Activated T-helper 1 cell treated with anti-CD3 and anti-CD28 coated beads, Interleukin-12 subunit alpha, Interleukin-12 subunit beta, Interleukin-2, Interleukin-4 antibody, amounts not matched to agents 30 ng/mL and 10 ng/mL and 1 ng/mL, durations not matched to agents 14 hours and 24 hours and 36 hours (primary cell): ENCODE data around the gene PARD3B. TPM values are rescaled to one million over a fixed set of nuclear protein-coding genes. Genes with fewer than 3 reads are reported as not detected.

ENCODE experiments used
- DNase-seq: peaks from one replicate; pipeline ENCODE4 v3.0.0; 2021; ENCODE audit warnings: low spot score
- H3K27ac Mint-ChIP-seq: one replicate; pipeline ENCODE4 v1.8.0; 2021; ENCODE audit warnings: mild to moderate bottlenecking, mixed read lengths
- H3K27me3 Mint-ChIP-seq: one replicate; pipeline ENCODE4 v1.8.0; 2022; ENCODE audit warnings: mild to moderate bottlenecking, moderate library complexity, mixed read lengths; ENCODE audit not compliant: insufficient read depth
- H3K36me3 Mint-ChIP-seq: one replicate; pipeline ENCODE4 v1.8.0; 2021; ENCODE audit warnings: low read depth, mixed read lengths
- H3K4me1 Mint-ChIP-seq: one replicate; pipeline ENCODE4 v1.8.0; 2021; ENCODE audit warnings: low read depth, mixed read lengths
- H3K4me3 Mint-ChIP-seq: one replicate; pipeline ENCODE4 v1.8.0; 2021; ENCODE audit warnings: mild to moderate bottlenecking, moderate library complexity, mixed read lengths
- H3K9me3 Mint-ChIP-seq: one replicate; pipeline ENCODE4 v1.8.0; 2021; ENCODE audit warnings: mixed read lengths
- intact Hi-C: fragments of 100-400 bp; cut with micrococcal nuclease; formaldehyde crosslinking; loops from one replicate; pipeline ENCODE4 v1.15.1; 2024
- total RNA-seq: library from RNA; stranded (reverse); gene quantifications from 2 replicates; pipeline ENCODE4 v1.2.3, GENCODE V29; 2022

The PARD3B gene
- total RNA-seq, 1 donor from 2014 or later, result 0.26 TPM

- H3K36me3 Mint-ChIP-seq, result peaks cover 2% of the 10 kb centered on the region
- no peak overlapping the region for H3K4me3 Mint-ChIP-seq
- no peak for DNase-seq
- intact Hi-C loops, result no loop called here
- H3K27ac Mint-ChIP-seq, result no peak overlapping the region
- H3K9me3 Mint-ChIP-seq, result no peaks in the 10 kb centered on the region
- H3K27me3 Mint-ChIP-seq, result peaks cover 5% of the 10 kb centered on the region
- peaks cover 27% of the 10 kb centered on the region for H3K4me1 Mint-ChIP-seq
Observed at GRCh38 chr2:204842068-204842467, 296.8 kb downstream of the PARD3B start.

GRCh38 chr2:204842661-204843485 lies 297.6 kb downstream of the PARD3B start:
- H3K9me3 Mint-ChIP-seq, result no peaks in the 10 kb centered on the region
- intact Hi-C loops, result no loop called here
- H3K36me3 Mint-ChIP-seq, result peaks cover 2% of the 10 kb centered on the region
- no peak overlapping the region for H3K27ac Mint-ChIP-seq
- DNase-seq, result no peak
- H3K4me1 Mint-ChIP-seq, result peaks cover 27% of the 10 kb centered on the region
- peaks cover 8% of the 10 kb centered on the region for H3K27me3 Mint-ChIP-seq
- no peak overlapping the region for H3K4me3 Mint-ChIP-seq

- intact Hi-C loops, result no loop called here
- Mint-ChIP-seq H3K36me3 (peaks cover 2% of the 10 kb centered on the region), H3K4me1 (peaks cover 18% of the 10 kb centered on the region), H3K27me3 (peaks cover 13% of the 10 kb centered on the region), H3K9me3 (no peaks in the 10 kb centered on the region), H3K27ac (no peak overlapping the region), H3K4me3 (no peak overlapping the region)
- DNase-seq, result no peak
Observed at GRCh38 chr2:204846471-204846870, 301.2 kb downstream of the PARD3B start.

DNA sequence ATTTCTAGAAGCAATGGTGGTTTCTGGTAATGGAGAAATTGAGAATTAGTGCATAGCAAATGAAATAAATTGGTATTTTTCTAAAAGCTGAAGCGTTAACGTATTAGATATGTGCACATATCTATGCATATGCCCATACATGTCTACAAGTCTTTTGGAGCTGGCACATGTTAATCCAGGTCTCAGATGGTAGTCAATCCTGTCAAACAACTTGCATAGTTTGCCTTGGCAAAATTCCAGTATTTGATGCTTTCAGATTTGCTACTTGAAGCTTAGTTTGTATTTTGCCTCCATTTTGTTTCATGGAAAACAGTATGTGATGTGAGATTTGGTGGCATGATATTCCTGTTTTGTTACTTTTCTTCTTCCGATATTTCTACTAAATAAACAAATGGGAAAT lies 304.6 kb downstream of the PARD3B start:
- Mint-ChIP-seq H3K4me3 (no peak overlapping the region), H3K36me3 (peaks cover under 1% of the 10 kb centered on the region), H3K9me3 (no peaks in the 10 kb centered on the region), H3K4me1 (no peaks in the 10 kb centered on the region), H3K27me3 (peaks cover 20% of the 10 kb centered on the region), H3K27ac (no peak overlapping the region)
- DNase-seq, result no peak
- intact Hi-C loops, result no loop called here

- no peak for DNase-seq
- H3K4me1 Mint-ChIP-seq, result no peaks in the 10 kb centered on the region
- H3K36me3 Mint-ChIP-seq, result no peaks in the 10 kb centered on the region
- intact Hi-C loops, result no loop called here
- no peaks in the 10 kb centered on the region for H3K9me3 Mint-ChIP-seq
- no peak overlapping the region for H3K4me3 Mint-ChIP-seq
- H3K27me3 Mint-ChIP-seq, result peaks cover 20% of the 10 kb centered on the region
- H3K27ac Mint-ChIP-seq, result no peak overlapping the region
Observed at GRCh38 chr2:204850581-204850980, 305.3 kb downstream of the PARD3B start.

DNA sequence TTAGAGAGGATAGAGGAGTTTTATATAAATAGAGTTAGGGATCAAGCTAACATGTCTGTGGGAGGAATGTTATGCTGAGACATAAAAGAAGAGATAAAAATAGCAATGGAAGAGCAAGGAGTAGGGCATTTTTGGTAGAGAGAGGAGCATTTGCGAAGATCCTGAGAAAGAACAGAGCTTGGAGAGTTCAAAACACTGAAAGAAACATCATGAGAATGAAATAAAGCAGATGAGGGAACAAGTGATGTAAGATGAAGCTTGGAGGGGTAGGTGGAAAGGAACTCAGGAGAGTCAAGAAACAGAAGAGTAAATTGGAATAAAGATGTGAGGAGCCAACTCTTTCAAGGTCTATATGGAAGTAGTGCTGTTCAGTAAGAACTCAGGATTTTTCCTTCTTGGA lies 308.6 kb downstream of the PARD3B start:
- no peak for DNase-seq
- Mint-ChIP-seq H3K4me3 (no peak overlapping the region), H3K4me1 (no peaks in the 10 kb centered on the region), H3K27ac (no peak overlapping the region), H3K9me3 (no peaks in the 10 kb centered on the region), H3K36me3 (no peaks in the 10 kb centered on the region), H3K27me3 (peaks cover 15% of the 10 kb centered on the region)
- intact Hi-C loops, result no loop called here

GRCh38 chr2:204860274-204860673 lies 315.0 kb downstream of the PARD3B start:
- intact Hi-C loops, result loop anchor here (10.0 kb wide), 1 partner anchor 535 kb away; no protein-coding TSS in a partner anchor
- H3K4me1 Mint-ChIP-seq, result no peaks in the 10 kb centered on the region
- no peak overlapping the region for H3K27ac Mint-ChIP-seq
- DNase-seq, result no peak
- H3K36me3 Mint-ChIP-seq, result no peaks in the 10 kb centered on the region
- H3K9me3 Mint-ChIP-seq, result no peaks in the 10 kb centered on the region
- H3K27me3 Mint-ChIP-seq, result peaks cover 33% of the 10 kb centered on the region
- no peak overlapping the region for H3K4me3 Mint-ChIP-seq

DNA sequence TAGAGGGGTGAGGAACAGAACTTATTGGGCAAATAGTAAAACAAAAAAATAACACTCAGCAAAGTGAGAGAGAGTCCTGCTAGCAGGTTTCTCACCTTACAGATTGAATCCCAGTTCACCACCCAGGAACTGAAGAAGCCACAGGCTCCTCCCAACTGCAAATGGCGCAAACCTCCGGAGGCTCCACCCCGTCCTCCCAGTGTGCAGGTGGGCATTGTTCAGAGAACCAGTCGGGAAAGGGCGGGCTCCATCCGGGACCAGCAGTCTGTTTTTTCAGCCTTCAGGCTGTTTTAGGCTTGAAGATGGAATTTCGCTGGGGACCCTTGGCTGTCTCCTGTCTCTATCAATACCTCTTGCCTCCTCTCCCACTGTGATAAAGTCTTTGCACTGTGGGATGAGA lies 317.5 kb downstream of the PARD3B start:
- H3K27me3 Mint-ChIP-seq, result peaks cover 42% of the 10 kb centered on the region
- no peak for DNase-seq
- no peaks in the 10 kb centered on the region for H3K4me1 Mint-ChIP-seq
- H3K4me3 Mint-ChIP-seq, result no peak overlapping the region
- intact Hi-C loops, result loop anchor here (10.0 kb wide), 1 partner anchor 538 kb away; no protein-coding TSS in a partner anchor
- H3K36me3 Mint-ChIP-seq, result no peaks in the 10 kb centered on the region
- H3K27ac Mint-ChIP-seq, result no peak overlapping the region
- H3K9me3 Mint-ChIP-seq, result no peaks in the 10 kb centered on the region

DNA sequence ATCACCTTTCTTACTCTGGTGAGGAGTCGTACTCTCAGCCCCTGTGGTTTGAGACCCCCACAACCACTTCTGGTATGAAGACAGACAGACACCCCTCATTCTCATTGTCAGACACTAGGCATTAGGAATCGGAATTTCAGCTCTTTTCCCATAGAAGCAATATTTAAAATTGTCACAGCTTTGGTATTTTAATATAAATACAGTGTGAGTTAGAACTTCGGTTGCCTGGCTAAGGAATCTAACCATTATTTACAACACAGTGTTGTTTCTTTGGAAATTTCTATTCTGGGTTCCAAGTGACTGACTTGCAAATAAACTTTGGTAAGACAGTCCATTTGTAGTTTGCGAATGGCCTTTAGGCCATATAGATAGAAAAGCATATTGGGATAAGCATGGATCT lies 318.1 kb downstream of the PARD3B start:
- intact Hi-C loops, result loop anchor here (10.0 kb wide), 1 partner anchor 539 kb away; no protein-coding TSS in a partner anchor
- DNase-seq, result no peak
- H3K36me3 Mint-ChIP-seq, result no peaks in the 10 kb centered on the region
- no peak overlapping the region for H3K27ac Mint-ChIP-seq
- no peaks in the 10 kb centered on the region for H3K9me3 Mint-ChIP-seq
- no peak overlapping the region for H3K4me3 Mint-ChIP-seq
- no peaks in the 10 kb centered on the region for H3K4me1 Mint-ChIP-seq
- H3K27me3 Mint-ChIP-seq, result peaks cover 42% of the 10 kb centered on the region

DNA sequence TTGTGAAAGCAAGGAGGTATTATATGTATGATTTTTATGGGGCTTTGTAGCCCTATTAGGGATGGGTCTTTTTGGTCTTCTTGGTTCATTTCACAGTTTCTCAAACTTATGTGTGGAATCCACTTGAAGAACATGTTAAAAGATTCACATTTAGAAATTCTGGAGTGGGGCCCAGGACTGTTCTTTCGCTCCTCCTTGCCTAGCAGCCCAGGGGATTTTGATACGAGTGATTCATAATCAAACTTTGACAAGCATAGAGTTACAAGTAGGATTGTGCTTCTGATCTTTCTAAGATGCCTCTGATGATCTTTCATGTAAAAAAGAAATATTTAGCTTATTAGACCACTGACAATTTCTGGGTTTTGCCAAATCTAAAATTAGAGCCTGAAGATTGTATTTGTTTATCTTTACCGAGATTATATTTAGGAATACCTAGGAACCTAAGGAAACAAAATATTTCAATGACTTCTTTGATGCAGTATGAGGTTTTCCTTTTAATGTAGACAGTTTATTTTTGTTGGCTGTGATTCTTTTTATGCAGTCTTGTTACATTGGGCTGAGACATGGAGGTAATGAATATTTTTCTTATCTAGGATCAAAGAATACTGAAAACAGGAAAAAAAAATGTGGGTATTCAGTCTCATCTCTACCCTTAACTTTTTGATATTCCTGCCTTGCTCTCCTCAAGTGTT lies 324.0 kb downstream of the PARD3B start:
- Mint-ChIP-seq H3K27ac (no peak overlapping the region), H3K4me1 (peaks cover 29% of the 10 kb centered on the region), H3K4me3 (no peak overlapping the region), H3K27me3 (peaks cover 32% of the 10 kb centered on the region), H3K9me3 (peaks cover 6% of the 10 kb centered on the region), H3K36me3 (peaks cover 2% of the 10 kb centered on the region)
- no peak for DNase-seq
- intact Hi-C loops, result loop anchor here (10.0 kb wide), 1 partner anchor 544 kb away; no protein-coding TSS in a partner anchor

- DNase-seq, result no peak
- peaks cover 14% of the 10 kb centered on the region for H3K9me3 Mint-ChIP-seq
- peaks cover 6% of the 10 kb centered on the region for H3K36me3 Mint-ChIP-seq
- peaks cover 29% of the 10 kb centered on the region for H3K4me1 Mint-ChIP-seq
- no peak overlapping the region for H3K27ac Mint-ChIP-seq
- H3K27me3 Mint-ChIP-seq, result peaks cover 25% of the 10 kb centered on the region
- no peak overlapping the region for H3K4me3 Mint-ChIP-seq
- intact Hi-C loops, result loop anchor here (2.0 to 10.0 kb wide), 4 partner anchors 79 to 261 kb away; no protein-coding TSS in a partner anchor
Observed at GRCh38 chr2:204870053-204870452, 324.8 kb downstream of the PARD3B start.

GRCh38 chr2:204871231-204871953 lies 326.1 kb downstream of the PARD3B start:
- Mint-ChIP-seq H3K27ac (no peak overlapping the region), H3K27me3 (peaks cover 17% of the 10 kb centered on the region), H3K4me3 (no peak overlapping the region), H3K36me3 (peaks cover 8% of the 10 kb centered on the region), H3K9me3 (peaks cover 18% of the 10 kb centered on the region), H3K4me1 (peaks cover 36% of the 10 kb centered on the region)
- DNase-seq, result no peak
- intact Hi-C loops, result loop anchor here (1.0 to 10.0 kb wide), 7 partner anchors 77 to 809 kb away; no protein-coding TSS in a partner anchor
